ENCODE data around the gene HOXA5. TPM values are rescaled to one million over a fixed set of nuclear protein-coding genes. Genes with fewer than 3 reads are reported as not detected.

The HOXA5 gene
- total and polyA plus RNA-seq, 8 donors = 0.24 to 1.4 (median 0.81) TPM; not detected in 1

DNA sequence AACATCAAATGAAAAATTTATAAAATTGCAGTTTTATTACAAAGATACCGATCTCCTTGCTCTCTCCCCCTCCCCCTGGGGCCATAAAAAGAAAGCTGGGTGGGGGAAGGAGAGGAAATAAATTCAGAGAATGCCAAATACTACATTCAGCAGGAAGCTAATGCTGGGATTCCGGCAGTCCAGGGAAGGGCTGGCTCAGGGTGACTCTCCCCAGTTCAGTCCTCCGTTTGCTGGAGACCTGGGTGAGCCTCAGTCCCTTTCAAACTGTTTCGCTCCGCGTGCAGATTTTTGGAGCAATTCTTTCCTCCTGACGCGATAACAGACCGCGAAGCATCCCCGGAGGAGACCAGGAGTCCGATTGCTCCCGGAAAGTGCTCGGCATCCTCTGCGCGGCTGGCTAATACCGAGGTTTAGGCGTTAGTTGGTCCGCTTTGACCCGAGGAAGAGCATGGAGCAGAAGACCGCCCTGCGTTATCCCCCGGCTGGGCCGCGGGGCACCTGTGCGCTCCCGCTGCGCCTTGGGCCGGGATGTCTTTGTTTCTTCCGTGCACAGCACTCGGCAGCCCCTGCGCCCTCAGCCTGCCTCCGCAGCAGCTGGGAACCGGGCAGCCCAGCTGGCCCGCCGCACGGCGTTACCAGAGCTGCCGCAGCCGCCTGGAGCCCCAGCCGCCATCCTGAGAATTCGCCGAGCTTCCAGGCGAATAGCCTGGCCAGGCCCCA, 37.1 kb downstream of the HOXA5 start:
- 7 to 15% methylated on average over 42 to 44 of the region's 44 CpGs for WGBS, 2 donors
- H3K36me3 ChIP-seq = no peaks in the 10 kb centered on the region
- no peaks in the 10 kb centered on the region for H3K4me1 ChIP-seq
- TF ChIP-seq, protein P1, sequence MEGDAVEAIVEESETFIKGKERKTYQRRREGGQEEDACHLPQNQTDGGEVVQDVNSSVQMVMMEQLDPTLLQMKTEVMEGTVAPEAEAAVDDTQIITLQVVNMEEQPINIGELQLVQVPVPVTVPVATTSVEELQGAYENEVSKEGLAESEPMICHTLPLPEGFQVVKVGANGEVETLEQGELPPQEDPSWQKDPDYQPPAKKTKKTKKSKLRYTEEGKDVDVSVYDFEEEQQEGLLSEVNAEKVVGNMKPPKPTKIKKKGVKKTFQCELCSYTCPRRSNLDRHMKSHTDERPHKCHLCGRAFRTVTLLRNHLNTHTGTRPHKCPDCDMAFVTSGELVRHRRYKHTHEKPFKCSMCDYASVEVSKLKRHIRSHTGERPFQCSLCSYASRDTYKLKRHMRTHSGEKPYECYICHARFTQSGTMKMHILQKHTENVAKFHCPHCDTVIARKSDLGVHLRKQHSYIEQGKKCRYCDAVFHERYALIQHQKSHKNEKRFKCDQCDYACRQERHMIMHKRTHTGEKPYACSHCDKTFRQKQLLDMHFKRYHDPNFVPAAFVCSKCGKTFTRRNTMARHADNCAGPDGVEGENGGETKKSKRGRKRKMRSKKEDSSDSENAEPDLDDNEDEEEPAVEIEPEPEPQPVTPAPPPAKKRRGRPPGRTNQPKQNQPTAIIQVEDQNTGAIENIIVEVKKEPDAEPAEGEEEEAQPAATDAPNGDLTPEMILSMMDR (IDR thresholded peaks at IDR 0.05) = no peak
- DNase-seq (peak in 1 of 6 donors; percentile 59), FAIRE-seq (no peak), ATAC-seq (peak in 1 of 4 donors; percentile 32)
- no peaks in the 10 kb centered on the region for H3K9me3 ChIP-seq
- intact Hi-C loops (cut with DNase I) = no loop called here
- peak overlapping the region in 2 of 4 donors; percentile 37 to 40 for H3K27ac ChIP-seq
- peaks cover 0 to 56% (median 4%) of the 10 kb centered on the region in 4 donors for H3K27me3 ChIP-seq
- peak overlapping the region in 1 of 4 donors; percentile 17 for H3K4me3 ChIP-seq

GRCh38 chr7:27105301-27106031, 38.0 kb downstream of the HOXA5 start:
- FAIRE-seq = no peak
- TF ChIP-seq, protein P1 (IDR thresholded peaks at IDR 0.05) = no peak
- Histone ChIP-seq H3K4me3 (no peak overlapping the region), H3K9me3 (no peaks in the 10 kb centered on the region), H3K36me3 (no peaks in the 10 kb centered on the region), H3K27me3 (peaks cover 0 to 61% (median 4%) of the 10 kb centered on the region in 4 donors), H3K4me1 (no peaks in the 10 kb centered on the region), H3K27ac (no peak overlapping the region)
- 34 to 37% methylated on average over 13 of the region's 13 CpGs for WGBS, 2 donors
- intact Hi-C loops (cut with DNase I) = no loop called here
- no peak for DNase-seq
- ATAC-seq = no peak

- H3K9me3 ChIP-seq = no peaks in the 10 kb centered on the region
These were observed 39.0 kb downstream of the HOXA5 start for GRCh38 chr7:27104341-27105058.

DNA sequence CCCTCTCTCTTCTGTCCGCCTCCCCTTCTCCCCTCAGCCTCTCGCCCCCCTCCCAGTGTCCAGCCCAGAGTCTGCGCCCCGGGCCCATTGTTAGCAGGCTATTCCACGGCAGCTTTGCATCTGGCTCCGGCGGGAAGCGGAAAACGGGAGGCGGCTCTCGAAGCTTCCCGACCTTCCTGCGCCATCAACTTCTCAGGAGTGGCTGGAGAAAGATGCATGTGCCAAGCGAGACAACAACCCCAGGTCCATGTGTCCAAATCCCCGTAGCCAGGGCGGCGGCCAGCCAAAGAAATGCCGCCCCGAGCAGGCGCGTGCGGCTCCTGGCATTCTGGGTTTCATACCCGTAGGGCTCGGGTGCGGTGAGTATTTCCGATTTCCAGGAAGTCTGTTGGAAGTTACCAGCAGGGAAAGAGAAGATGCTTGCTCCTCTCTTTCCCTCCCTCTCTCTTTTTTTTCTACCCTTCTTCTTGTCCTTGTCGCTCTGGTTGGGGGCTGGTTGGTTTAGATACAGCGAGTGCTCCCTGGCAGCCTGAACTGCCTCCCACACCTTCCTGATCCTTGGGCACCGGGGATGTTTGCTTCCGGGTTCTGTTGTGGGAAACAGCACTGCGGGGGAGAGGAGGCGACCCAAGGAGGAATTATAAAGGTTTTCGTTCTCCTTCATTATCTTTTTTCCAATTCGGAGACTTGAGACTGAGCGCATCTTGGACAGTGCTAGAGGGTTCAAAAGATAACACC, 39.8 kb downstream of the HOXA5 start:
- Histone ChIP-seq H3K4me1 (peaks cover 0 to 8% (median 4%) of the 10 kb centered on the region in 3 donors), H3K4me3 (no peak overlapping the region), H3K36me3 (no peaks in the 10 kb centered on the region), H3K27me3 (peaks cover 0 to 73% (median 9%) of the 10 kb centered on the region in 4 donors), H3K27ac (peak overlapping the region in 2 of 4 donors; percentile 33 to 43), H3K9me3 (no peaks in the 10 kb centered on the region)
- intact Hi-C loops (cut with DNase I) = no loop called here
- no peak for FAIRE-seq
- no peak for DNase-seq
- WGBS, 2 donors = 7 to 10% methylated on average over 35 of the region's 35 CpGs
- TF ChIP-seq, protein P1 (IDR thresholded peaks at IDR 0.05) = no peak
- no peak for ATAC-seq

More at GRCh38 chr7:27104341-27105058, 39.0 kb downstream of the HOXA5 start:
- Histone ChIP-seq H3K36me3 (no peaks in the 10 kb centered on the region), H3K27ac (no peak overlapping the region), H3K4me1 (peaks cover 0 to 4% (median 1%) of the 10 kb centered on the region in 3 donors), H3K27me3 (peaks cover 0 to 68% (median 9%) of the 10 kb centered on the region in 4 donors), H3K4me3 (no peak overlapping the region)
- no peak for ATAC-seq
- no peak for DNase-seq
- FAIRE-seq = no peak
- WGBS, 2 donors = 17 to 20% methylated on average over 13 of the region's 13 CpGs
- TF ChIP-seq, protein P1 (IDR thresholded peaks at IDR 0.05) = no peak
- intact Hi-C loops (cut with DNase I) = no loop called here
